SK-N-SH (cell line): ENCODE measurements around the gene OGFOD1. TPM values are rescaled to one million over a fixed set of nuclear protein-coding genes. Genes with fewer than 3 reads are reported as not detected.

ENCODE experiments used
- CTCF ChIA-PET: fragments of 300-600, 350-600 bp; formaldehyde crosslinking; extraction: SDS; loops from one replicate; lab custom pipeline; 2021; lab: Yijun Ruan, JAX
- POLR2A ChIA-PET: fragments of 350-600 bp; sonication (Branson Sonifier 250); formaldehyde crosslinking; extraction: SDS; loops from one replicate; lab custom pipeline; 2020; ENCODE audit warnings: antibody characterized with exemption, inconsistent platforms; lab: Yijun Ruan, JAX
- DNase-seq: peaks from one replicate; pipeline ENCODE4 v3.0.0; 2012
- H2AFZ ChIP-seq: fragments of 200-600 bp; sonication (generic); 2 replicates; pipeline ENCODE4 v1.8.1; 2016; ENCODE audit warnings: antibody characterized with exemption, mild to moderate bottlenecking, low read depth
- H3F3A ChIP-seq: fragments of 200-600 bp; sonication (generic); replicated peaks from 2 replicates; pipeline ENCODE3; 2016; ENCODE audit warnings: antibody characterized with exemption, mild to moderate bottlenecking; ENCODE audit not compliant: insufficient read depth
- H3K27ac ChIP-seq, 2 experiments: fragments of 200-500 bp in 1 of 2; fragments of 200-600 bp in 1 of 2; sonication (Bioruptor generic) in 1 of 2; sonication (generic), shearing (Covaris generic) in 1 of 2; 2 replicates each; pipeline versions ENCODE4 v1.5.1 to v1.6.1; 2014 to 2016; ENCODE audit warnings: low read depth in 2 of 2, inconsistent platforms in 1 of 2, low read length in 1 of 2, mild to moderate bottlenecking in 1 of 2, mixed read lengths in 1 of 2
- H3K27me3 ChIP-seq: fragments of 200-600 bp; sonication (generic), shearing (Covaris generic); 2 replicates; pipeline ENCODE4 v1.6.1; 2016; ENCODE audit warnings: mixed run types; ENCODE audit not compliant: insufficient read depth
- H3K36me3 ChIP-seq, 2 experiments: fragments of 200-500 bp in 1 of 2; fragments of 200-600 bp in 1 of 2; sonication (Bioruptor generic) in 1 of 2; sonication (generic) in 1 of 2; replicated peaks in 1 of 2; 2 replicates each; pipeline versions ENCODE3 to v1.5.1; 2014 to 2016; ENCODE audit warnings: low read length in 1 of 2, mild to moderate bottlenecking in 1 of 2; ENCODE audit not compliant: insufficient read depth in 2 of 2, control insufficient read depth in 1 of 2
- H3K4me1 ChIP-seq, 2 experiments: fragments of 200-500 bp in 1 of 2; fragments of 200-600 bp in 1 of 2; sonication (Bioruptor generic) in 1 of 2; sonication (generic), shearing (Covaris generic) in 1 of 2; 2 replicates each; pipeline versions ENCODE4 v1.5.1 to v1.6.1; 2014 to 2016; ENCODE audit warnings: low read depth in 1 of 2, low read length in 1 of 2, mixed run types in 1 of 2; ENCODE audit not compliant: insufficient read depth in 2 of 2, control insufficient read depth in 1 of 2
- H3K4me2 ChIP-seq: fragments of 200-600 bp; sonication (generic), shearing (Covaris generic); 2 replicates; pipeline ENCODE4 v1.6.1; 2017; ENCODE audit warnings: mixed run types
- H3K4me3 ChIP-seq, 2 experiments: fragments of 200-500 bp in 1 of 2; fragments of 200-600 bp in 1 of 2; sonication (Bioruptor generic) in 1 of 2; sonication (generic), shearing (Covaris generic) in 1 of 2; 2 replicates each; pipeline versions ENCODE4 v1.5.1 to v1.8.1; 2014 to 2016; ENCODE audit warnings: low read depth in 2 of 2, inconsistent platforms in 1 of 2, low read length in 1 of 2, mild to moderate bottlenecking in 1 of 2, mixed read lengths in 1 of 2, moderate library complexity in 1 of 2
- H3K79me2 ChIP-seq: fragments of 200-600 bp; sonication (generic); 2 replicates; pipeline ENCODE4 v1.8.1; 2017; ENCODE audit warnings: mild to moderate bottlenecking; ENCODE audit not compliant: insufficient read depth
- H3K9ac ChIP-seq: fragments of 200-600 bp; sonication (generic); 2 replicates; pipeline ENCODE4 v1.6.1; 2017; ENCODE audit warnings: mixed run types
- H3K9me2 ChIP-seq: fragments of 200-600 bp; sonication (generic); 2 replicates; pipeline ENCODE4 v1.6.1; 2017; ENCODE audit warnings: mixed run types
- H3K9me3 ChIP-seq: fragments of 200-600 bp; sonication (generic); 2 replicates; pipeline ENCODE4 v1.6.1; 2017; ENCODE audit warnings: mixed run types, mild to moderate bottlenecking, moderate library complexity
- H4K20me1 ChIP-seq: fragments of 200-600 bp; sonication (generic); 2 replicates; pipeline ENCODE4 v1.6.1; 2017; ENCODE audit warnings: mild to moderate bottlenecking, mixed run types; ENCODE audit not compliant: insufficient read depth
- CHD2 ChIP-seq: fragments of 150-350 bp; IDR thresholded peaks from 2 replicates; pipeline ENCODE4 v1.6.1; 2018; ENCODE audit warnings: low read length; ENCODE audit not compliant: partially characterized antibody
- EZH2phosphoT487 ChIP-seq: fragments of 200-600 bp; sonication (generic); IDR thresholded peaks from 2 replicates; pipeline ENCODE4 v1.6.1; 2017; ENCODE audit warnings: low read depth, mixed run types, mild to moderate bottlenecking, antibody characterized with exemption, moderate library complexity, borderline replicate concordance
- MAX ChIP-seq: IDR thresholded peaks from 2 replicates; pipeline ENCODE4 v1.4.0; 2012; ENCODE audit warnings: low read depth
- MXI1 ChIP-seq: IDR thresholded peaks from 2 replicates; pipeline ENCODE4 v1.6.1; 2012; ENCODE audit warnings: mild to moderate bottlenecking, low read depth, low read length, improper control_type of control experiment
- NRF1 ChIP-seq: IDR thresholded peaks from 2 replicates; pipeline ENCODE4 v1.6.1; 2012; ENCODE audit warnings: low read depth, mild to moderate bottlenecking, low read length
- PBX3 ChIP-seq: IDR thresholded peaks from 2 replicates; pipeline ENCODE4; 2012
- POLR2AphosphoS5 ChIP-seq: IDR thresholded peaks from 2 replicates; pipeline ENCODE4 v1.6.1; 2012; ENCODE audit warnings: low read depth, low read length
- RAD21 ChIP-seq: IDR thresholded peaks from 2 replicates; pipeline ENCODE4 v1.6.1; 2012; ENCODE audit warnings: mild to moderate bottlenecking, low read length
- RCOR1 ChIP-seq: fragments of 150-350 bp; IDR thresholded peaks from 2 replicates; pipeline ENCODE4 v1.6.1; 2017; ENCODE audit warnings: antibody characterized with exemption, low read length
- TAF1 ChIP-seq: IDR thresholded peaks from 2 replicates; pipeline ENCODE4 v1.6.1; 2012; ENCODE audit warnings: low read depth, mild to moderate bottlenecking, low read length, moderate library complexity, borderline replicate concordance
- TCF12 ChIP-seq: IDR thresholded peaks from 2 replicates; pipeline ENCODE4 v1.4.0; 2012
- YY1 ChIP-seq: IDR thresholded peaks from 2 replicates; pipeline ENCODE4 v1.4.0; 2012; ENCODE audit warnings: low read depth, mild to moderate bottlenecking
- WGBS: methylation state at CpG from one replicate; pipeline ENCODE4 v1.1.6; 2017; ENCODE audit warnings: low lambda C conversion rate; 5-methylcytosine and 5-hydroxymethylcytosine counted together
- polyA plus RNA-seq, 3 experiments: library from polyadenylated mRNA; depleted of rRNA; stranded (reverse); fragments of >200 nt; gene quantifications; 2 replicates each; pipeline ENCODE4 v1.2.3, GENCODE V29; 2012
- TF ChIP-seq, protein P1 (sequence below): fragments of 200-600 bp; sonication (generic); IDR thresholded peaks from 2 replicates; pipeline ENCODE4 v1.6.1; 2017; ENCODE audit warnings: antibody characterized with exemption, mild to moderate bottlenecking, moderate library complexity

The OGFOD1 gene
- polyA plus RNA-seq, 1 of the 3 experiments (the other 2 are of a cell fraction): 35.6 TPM

- H3K9me3 ChIP-seq: peaks cover 5% of the 10 kb centered on the region; the same call in 1 of the 2 replicates
- peaks cover 51% of the 10 kb centered on the region for H3K79me2 ChIP-seq
- H3K4me1 ChIP-seq: peaks cover 0 to 9% of the 10 kb centered on the region in 2 experiments; a peak in 3 of 4 replicates
- peak overlapping the region; percentile 92 for H3K9ac ChIP-seq
- H3K4me3 ChIP-seq: peak overlapping the region; percentile 80 to 93
- H3K4me2 ChIP-seq: peak overlapping the region; percentile 83; the same call in 1 of the 2 replicates
- peak; percentile 77 for DNase-seq
- CTCF ChIA-PET: no interaction called here
- H2AFZ ChIP-seq: no peak overlapping the region
- no peaks in the 10 kb centered on the region for H3K9me2 ChIP-seq
- H3K27ac ChIP-seq: peak overlapping the region; percentile 28 to 61; a peak in 3 of 4 replicates
- no peaks in the 10 kb centered on the region for H3K27me3 ChIP-seq
- H3K36me3 ChIP-seq: peaks cover 0 to 15% of the 10 kb centered on the region in 2 experiments
- POLR2A ChIA-PET: no interaction called here
- H4K20me1 ChIP-seq: peaks cover 42% of the 10 kb centered on the region
- WGBS: under 1% methylated on average over 25 of the region's 79 CpGs
- TF ChIP-seq YY1 (no peak), TCF12 (no peak), PBX3 (no peak), RCOR1 (no peak), EZH2phosphoT487 (no peak), RAD21 (no peak)
- H3F3A ChIP-seq: peaks cover 28% of the 10 kb centered on the region
Measured at GRCh38 chr16:56424791-56425438, 26.4 kb upstream of the OGFOD1 start.

DNA sequence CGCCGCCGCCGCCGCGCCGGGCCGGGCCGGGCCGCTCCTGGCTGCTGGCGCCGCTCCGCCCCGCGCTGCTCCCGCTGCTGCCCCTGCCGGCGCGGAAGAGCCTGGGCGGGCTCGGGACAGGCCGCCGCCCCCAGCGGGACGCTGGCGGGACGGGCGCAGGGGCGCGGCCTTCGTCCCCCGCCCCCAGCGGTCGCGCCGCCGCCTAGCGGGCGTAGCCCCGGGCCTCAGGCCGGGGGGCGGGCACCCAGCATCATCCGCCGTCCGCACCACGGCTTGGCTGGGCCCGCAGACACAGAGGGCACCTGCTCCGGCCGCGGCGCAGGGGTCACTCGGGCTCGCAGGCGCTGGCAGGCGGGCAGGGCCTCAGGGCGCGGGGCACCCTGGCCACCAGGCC, 25.9 kb upstream of the OGFOD1 start, which contains the start of gene AMFR:
Gene AMFR, minus strand, starts transcription at position 107 of the 394 bp plus-strand sequence. CDS start 218 bp downstream, outside the sequence.
- peaks cover 32% of the 10 kb centered on the region for H3F3A ChIP-seq
- TF ChIP-seq PBX3 (0 out of 2 replicates have a peak, but pooled peaks have one; percentile 10), CHD2 (peak; percentile 23), TAF1 (peak; percentile 36; the same call in 1 of the 2 replicates), NRF1 (peak; percentile 30), MAX (no peak), POLR2AphosphoS5 (0 out of 2 replicates have a peak, but pooled peaks have one; percentile 28), MXI1 (no peak)
- TF ChIP-seq, protein P1, sequence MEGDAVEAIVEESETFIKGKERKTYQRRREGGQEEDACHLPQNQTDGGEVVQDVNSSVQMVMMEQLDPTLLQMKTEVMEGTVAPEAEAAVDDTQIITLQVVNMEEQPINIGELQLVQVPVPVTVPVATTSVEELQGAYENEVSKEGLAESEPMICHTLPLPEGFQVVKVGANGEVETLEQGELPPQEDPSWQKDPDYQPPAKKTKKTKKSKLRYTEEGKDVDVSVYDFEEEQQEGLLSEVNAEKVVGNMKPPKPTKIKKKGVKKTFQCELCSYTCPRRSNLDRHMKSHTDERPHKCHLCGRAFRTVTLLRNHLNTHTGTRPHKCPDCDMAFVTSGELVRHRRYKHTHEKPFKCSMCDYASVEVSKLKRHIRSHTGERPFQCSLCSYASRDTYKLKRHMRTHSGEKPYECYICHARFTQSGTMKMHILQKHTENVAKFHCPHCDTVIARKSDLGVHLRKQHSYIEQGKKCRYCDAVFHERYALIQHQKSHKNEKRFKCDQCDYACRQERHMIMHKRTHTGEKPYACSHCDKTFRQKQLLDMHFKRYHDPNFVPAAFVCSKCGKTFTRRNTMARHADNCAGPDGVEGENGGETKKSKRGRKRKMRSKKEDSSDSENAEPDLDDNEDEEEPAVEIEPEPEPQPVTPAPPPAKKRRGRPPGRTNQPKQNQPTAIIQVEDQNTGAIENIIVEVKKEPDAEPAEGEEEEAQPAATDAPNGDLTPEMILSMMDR: peak; percentile 19
- peak within 1 kb of the TSS; percentile 28 to 61; a peak in 3 of 4 replicates for H3K27ac ChIP-seq
- H3K79me2 ChIP-seq: peaks cover 46% of the 10 kb centered on the region
- H3K9ac ChIP-seq: peak within 1 kb of the TSS; percentile 92
- ChIA-PET CTCF (no interaction called here), POLR2A (no interaction called here)
- DNase-seq: peak; percentile 95
- no peaks in the 10 kb centered on the region for H3K9me2 ChIP-seq
- H2AFZ ChIP-seq: peak within 1 kb of the TSS; percentile 69
- H3K27me3 ChIP-seq: no peaks in the 10 kb centered on the region
- no CpG with 5 or more reads among the region's 57 CpGs for WGBS
- H3K36me3 ChIP-seq: peaks cover 4 to 19% of the 10 kb centered on the region in 2 experiments
- H3K4me1 ChIP-seq: peaks cover 0 to 9% of the 10 kb centered on the region in 2 experiments; a peak in 3 of 4 replicates
- peaks cover 5% of the 10 kb centered on the region; the same call in 1 of the 2 replicates for H3K9me3 ChIP-seq
- H3K4me2 ChIP-seq: peak within 1 kb of the TSS; percentile 83
- peak within 1 kb of the TSS; percentile 80 to 93 for H3K4me3 ChIP-seq
- peaks cover 37% of the 10 kb centered on the region for H4K20me1 ChIP-seq
